Mucosa of rectum (tissue), 2 donors: ENCODE data around the gene BANP.
"Not testable (repeated sequence)": the region's sequence is repeated elsewhere in the genome, so short reads cannot be mapped to it uniquely, and the experiment has no call there.

ENCODE experiments used
- H3K27ac ChIP-seq, 2 donors: one replicate each; pipeline ENCODE4 v1.7.0; 2013; ENCODE audit warnings: inconsistent platforms in 2 of 2, low read depth in 2 of 2, low read length in 2 of 2
- H3K27me3 ChIP-seq, 2 donors: one replicate each; pipeline ENCODE4 v1.7.0; 2013; ENCODE audit warnings: low read length in 2 of 2; ENCODE audit not compliant: control insufficient read depth in 2 of 2, insufficient read depth in 2 of 2
- H3K36me3 ChIP-seq, 2 donors: one replicate each; pipeline ENCODE4 v1.7.0; 2013; ENCODE audit warnings: low read length in 2 of 2; ENCODE audit not compliant: control insufficient read depth in 2 of 2, insufficient read depth in 2 of 2
- H3K4me1 ChIP-seq, 2 donors: one replicate each; pipeline ENCODE4 v1.7.0; 2013; ENCODE audit warnings: low read length in 2 of 2, mild to moderate bottlenecking in 1 of 2; ENCODE audit not compliant: control insufficient read depth in 2 of 2, insufficient read depth in 2 of 2
- H3K4me3 ChIP-seq, 2 donors: one replicate each; pipeline ENCODE4 v1.7.0; 2013; ENCODE audit warnings: low read length in 2 of 2
- H3K9ac ChIP-seq, 2 donors: one replicate each; pipeline ENCODE4 v1.7.0; 2013; ENCODE audit warnings: low read length in 2 of 2, low read depth in 1 of 2, mild to moderate bottlenecking in 1 of 2
- H3K9me3 ChIP-seq, 2 donors: one replicate each; pipeline ENCODE4 v1.7.0; 2013; ENCODE audit warnings: low read length in 2 of 2; ENCODE audit not compliant: control insufficient read depth in 2 of 2
- donor health status: healthy.
- donor health status: Normal muscosa, but diverticular disease.

Gene BANP

GRCh38 chr16:87966685-87967185 lies 15.5 kb downstream of the BANP start:
- peak overlapping the region in 1 of 2 donors; percentile 47 for H3K9ac ChIP-seq

GRCh38 chr16:87968541-87968940 lies 17.3 kb downstream of the BANP start:
- Histone ChIP-seq H3K27ac (no peak overlapping the region), H3K4me1 (peaks cover 11 to 14% of the 10 kb centered on the region in 2 donors), H3K36me3 (no peaks in the 10 kb centered on the region)

More at GRCh38 chr16:87966685-87967185, 15.5 kb downstream of the BANP start:
- Histone ChIP-seq H3K27me3 (no peaks in the 10 kb centered on the region), H3K36me3 (no peaks in the 10 kb centered on the region), H3K9me3 (no peaks in the 10 kb centered on the region), H3K4me3 (peak overlapping the region in 1 of 2 donors; percentile 30), H3K27ac (peak overlapping the region; percentile 26 to 53), H3K4me1 (peaks cover 11 to 17% of the 10 kb centered on the region in 2 donors)

GRCh38 chr16:87970186-87970585 lies 19.0 kb downstream of the BANP start:
- Histone ChIP-seq H3K9ac (no peak overlapping the region), H3K36me3 (no peaks in the 10 kb centered on the region), H3K4me3 (no peak overlapping the region), H3K27ac (no peak overlapping the region), H3K9me3 (no peaks in the 10 kb centered on the region), H3K4me1 (peaks cover 11 to 14% of the 10 kb centered on the region in 2 donors), H3K27me3 (no peaks in the 10 kb centered on the region)

More at GRCh38 chr16:87968541-87968940, 17.3 kb downstream of the BANP start:
- Histone ChIP-seq H3K4me3 (no peak overlapping the region), H3K27me3 (no peaks in the 10 kb centered on the region), H3K9ac (no peak overlapping the region), H3K9me3 (no peaks in the 10 kb centered on the region)

GRCh38 chr16:87971933-87972332 lies 20.7 kb downstream of the BANP start:
- H3K4me1 ChIP-seq = peaks cover under 1% of the 10 kb centered on the region in 2 donors
- no peaks in the 10 kb centered on the region for H3K27me3 ChIP-seq
- no peak overlapping the region for H3K27ac ChIP-seq
- no peak overlapping the region for H3K4me3 ChIP-seq
- H3K9ac ChIP-seq = no peak overlapping the region
- H3K9me3 ChIP-seq = no peaks in the 10 kb centered on the region
- no peaks in the 10 kb centered on the region for H3K36me3 ChIP-seq

- H3K4me3 ChIP-seq = no peak overlapping the region
- no peaks in the 10 kb centered on the region for H3K4me1 ChIP-seq
- H3K27me3 ChIP-seq = no peaks in the 10 kb centered on the region
- no peak overlapping the region for H3K27ac ChIP-seq
- no peak overlapping the region for H3K9ac ChIP-seq
- H3K36me3 ChIP-seq = no peaks in the 10 kb centered on the region
- no peaks in the 10 kb centered on the region for H3K9me3 ChIP-seq
Measured at GRCh38 chr16:87973717-87974116, 22.5 kb downstream of the BANP start.

- Histone ChIP-seq H3K4me1 (no peaks in the 10 kb centered on the region), H3K27me3 (no peaks in the 10 kb centered on the region), H3K27ac (no peak overlapping the region), H3K9me3 (no peaks in the 10 kb centered on the region), H3K9ac (no peak overlapping the region), H3K4me3 (no peak overlapping the region), H3K36me3 (no peaks in the 10 kb centered on the region)
Measured at GRCh38 chr16:87974178-87974577, 22.9 kb downstream of the BANP start.

- Histone ChIP-seq H3K4me1 (no peaks in the 10 kb centered on the region), H3K27ac (no peak overlapping the region), H3K27me3 (no peaks in the 10 kb centered on the region), H3K4me3 (no peak overlapping the region), H3K36me3 (peaks cover 0 to 1% of the 10 kb centered on the region in 2 donors), H3K9ac (no peak overlapping the region), H3K9me3 (no peaks in the 10 kb centered on the region)
Measured at GRCh38 chr16:87976665-87977064, 25.4 kb downstream of the BANP start.

GRCh38 chr16:87978127-87978526 lies 26.9 kb downstream of the BANP start:
- Histone ChIP-seq H3K9ac (no peak overlapping the region), H3K4me3 (no peak overlapping the region), H3K27me3 (no peaks in the 10 kb centered on the region), H3K27ac (no peak overlapping the region), H3K36me3 (peaks cover 6 to 7% of the 10 kb centered on the region in 2 donors), H3K9me3 (no peaks in the 10 kb centered on the region), H3K4me1 (no peaks in the 10 kb centered on the region)

- Histone ChIP-seq H3K4me1 (no peaks in the 10 kb centered on the region), H3K27ac (no peak overlapping the region), H3K9me3 (no peaks in the 10 kb centered on the region), H3K9ac (no peak overlapping the region), H3K4me3 (no peak overlapping the region), H3K27me3 (no peaks in the 10 kb centered on the region), H3K36me3 (peaks cover 6 to 10% of the 10 kb centered on the region in 2 donors)
Measured at GRCh38 chr16:87979352-87979751, 28.1 kb downstream of the BANP start.

- H3K27ac ChIP-seq, H3K27me3 ChIP-seq, H3K9ac ChIP-seq, H3K4me3 ChIP-seq, H3K4me1 ChIP-seq, H3K9me3 ChIP-seq: not testable (repeated sequence)
- peaks cover 6 to 16% of the 10 kb centered on the region in 2 donors for H3K36me3 ChIP-seq
Measured at GRCh38 chr16:87979911-87980630, 28.8 kb downstream of the BANP start.
